ENCODE results near the gene RTP5. TPM values are rescaled to one million over a fixed set of nuclear protein-coding genes. Genes with fewer than 3 reads are reported as not detected.
A peak's percentile ranks its signal among the peaks of the same experiment; 100 is the strongest.

The RTP5 gene
- total RNA-seq, 1 donor from 2014 or later = not detected

DNA sequence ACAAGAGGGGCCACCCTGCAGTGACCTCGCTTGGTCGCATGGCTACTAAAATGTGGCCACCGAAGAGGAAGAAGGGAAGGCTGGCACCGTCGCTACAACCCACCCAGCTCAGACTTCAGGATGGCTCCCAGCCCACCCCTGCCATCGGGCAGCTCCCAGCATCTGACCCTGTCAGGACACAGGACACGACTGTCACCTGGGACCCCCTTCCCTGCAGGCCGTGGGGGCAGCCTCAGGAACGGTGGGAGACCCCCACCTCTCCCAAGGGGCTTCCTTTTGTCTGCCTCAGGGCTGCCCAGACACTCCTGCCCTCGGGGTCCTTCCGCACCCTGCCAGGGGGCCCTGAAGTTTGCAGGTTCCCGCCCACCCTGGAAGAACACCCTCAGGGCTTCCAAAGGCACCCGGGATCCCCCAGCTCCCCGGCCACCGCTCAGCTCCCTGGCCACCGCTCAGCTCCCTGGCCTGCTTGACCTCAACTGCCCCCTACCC lies 7.7 kb downstream of the RTP5 start:
- Histone ChIP-seq H3K4me1 (ENCODE audit: control insufficient read depth in 3 of 3, insufficient read depth in 3 of 3, low read length in 3 of 3) (peaks cover 5 to 12% (median 10%) of the 10 kb centered on the region in 3 donors), H3K9me3 (ENCODE audit: control insufficient read depth in 3 of 3, low read length in 3 of 3) (no peaks in the 10 kb centered on the region), H3K9ac (ENCODE audit: low read depth in 1 of 3, low read length in 3 of 3) (no peak overlapping the region), H3K4me3 (ENCODE audit: low read length in 3 of 3) (no peak overlapping the region), H3K27me3 (ENCODE audit: control insufficient read depth in 3 of 3, insufficient read depth in 3 of 3, low read length in 3 of 3) (peaks cover 0 to 2% (median 2%) of the 10 kb centered on the region in 3 donors), H3K27ac (ENCODE audit: low read depth, low read length) (no peak overlapping the region), H3K36me3 (ENCODE audit: control insufficient read depth in 3 of 3, insufficient read depth in 3 of 3, low read length in 3 of 3) (no peaks in the 10 kb centered on the region)

- no peak overlapping the region for H3K27ac ChIP-seq (ENCODE audit: low read depth, low read length)
- H3K36me3 ChIP-seq (ENCODE audit: control insufficient read depth in 3 of 3, insufficient read depth in 3 of 3, low read length in 3 of 3) = no peaks in the 10 kb centered on the region
- H3K27me3 ChIP-seq (ENCODE audit: control insufficient read depth in 3 of 3, insufficient read depth in 3 of 3, low read length in 3 of 3) = no peaks in the 10 kb centered on the region
- no peak overlapping the region for H3K4me3 ChIP-seq (ENCODE audit: low read length in 3 of 3)
- no peaks in the 10 kb centered on the region for H3K9me3 ChIP-seq (ENCODE audit: control insufficient read depth in 3 of 3, low read length in 3 of 3)
- peaks cover 8 to 18% (median 15%) of the 10 kb centered on the region in 3 donors for H3K4me1 ChIP-seq (ENCODE audit: control insufficient read depth in 3 of 3, insufficient read depth in 3 of 3, low read length in 3 of 3)
- H3K9ac ChIP-seq (ENCODE audit: low read depth in 1 of 3, low read length in 3 of 3) = no peak overlapping the region
Measured at GRCh38 chr2:241877989-241878970, 8.8 kb downstream of the RTP5 start.

DNA sequence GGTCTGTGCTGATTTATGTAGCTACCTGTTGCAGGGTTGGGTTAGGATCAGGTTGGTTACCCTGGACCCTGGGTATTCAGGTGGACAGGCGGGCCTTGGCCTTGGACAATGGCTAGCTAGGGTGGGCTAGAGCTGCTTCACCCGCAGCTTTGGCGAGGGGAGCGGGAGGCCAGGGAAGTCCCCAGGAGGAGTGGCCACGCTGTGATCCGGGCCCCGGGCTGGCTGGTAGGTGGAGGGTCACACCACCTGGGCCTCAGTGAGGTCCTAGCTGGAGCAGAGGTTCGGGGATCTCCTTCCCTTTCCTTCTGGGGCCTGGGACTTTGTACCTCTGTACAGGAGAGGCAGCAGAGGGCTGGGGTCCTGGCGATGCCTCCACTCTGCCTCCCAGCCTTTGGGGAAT lies 9.8 kb downstream of the RTP5 start:
- peaks cover 8 to 18% (median 15%) of the 10 kb centered on the region in 3 donors for H3K4me1 ChIP-seq (ENCODE audit: control insufficient read depth in 3 of 3, insufficient read depth in 3 of 3, low read length in 3 of 3)
- no peaks in the 10 kb centered on the region for H3K9me3 ChIP-seq (ENCODE audit: control insufficient read depth in 3 of 3, low read length in 3 of 3)
- H3K9ac ChIP-seq (ENCODE audit: low read depth in 1 of 3, low read length in 3 of 3) = no peak overlapping the region
- no peak overlapping the region for H3K27ac ChIP-seq (ENCODE audit: low read depth, low read length)
- H3K4me3 ChIP-seq (ENCODE audit: low read length in 3 of 3) = no peak overlapping the region
- no peaks in the 10 kb centered on the region for H3K36me3 ChIP-seq (ENCODE audit: control insufficient read depth in 3 of 3, insufficient read depth in 3 of 3, low read length in 3 of 3)
- H3K27me3 ChIP-seq (ENCODE audit: control insufficient read depth in 3 of 3, insufficient read depth in 3 of 3, low read length in 3 of 3) = no peaks in the 10 kb centered on the region

GRCh38 chr2:241880311-241881073 lies 11.0 kb downstream of the RTP5 start:
- Histone ChIP-seq H3K27me3 (ENCODE audit: control insufficient read depth in 3 of 3, insufficient read depth in 3 of 3, low read length in 3 of 3) (peaks cover 0 to 8% (median 6%) of the 10 kb centered on the region in 3 donors), H3K9me3 (ENCODE audit: control insufficient read depth in 3 of 3, low read length in 3 of 3) (no peaks in the 10 kb centered on the region), H3K36me3 (ENCODE audit: control insufficient read depth in 3 of 3, insufficient read depth in 3 of 3, low read length in 3 of 3) (no peaks in the 10 kb centered on the region), H3K27ac (ENCODE audit: low read depth, low read length) (no peak overlapping the region), H3K4me3 (ENCODE audit: low read length in 3 of 3) (peak overlapping the region in 2 of 3 donors; percentile 65 to 74), H3K4me1 (ENCODE audit: control insufficient read depth in 3 of 3, insufficient read depth in 3 of 3, low read length in 3 of 3) (peaks cover 8 to 18% (median 15%) of the 10 kb centered on the region in 3 donors), H3K9ac (ENCODE audit: low read depth in 1 of 3, low read length in 3 of 3) (no peak overlapping the region)

DNA sequence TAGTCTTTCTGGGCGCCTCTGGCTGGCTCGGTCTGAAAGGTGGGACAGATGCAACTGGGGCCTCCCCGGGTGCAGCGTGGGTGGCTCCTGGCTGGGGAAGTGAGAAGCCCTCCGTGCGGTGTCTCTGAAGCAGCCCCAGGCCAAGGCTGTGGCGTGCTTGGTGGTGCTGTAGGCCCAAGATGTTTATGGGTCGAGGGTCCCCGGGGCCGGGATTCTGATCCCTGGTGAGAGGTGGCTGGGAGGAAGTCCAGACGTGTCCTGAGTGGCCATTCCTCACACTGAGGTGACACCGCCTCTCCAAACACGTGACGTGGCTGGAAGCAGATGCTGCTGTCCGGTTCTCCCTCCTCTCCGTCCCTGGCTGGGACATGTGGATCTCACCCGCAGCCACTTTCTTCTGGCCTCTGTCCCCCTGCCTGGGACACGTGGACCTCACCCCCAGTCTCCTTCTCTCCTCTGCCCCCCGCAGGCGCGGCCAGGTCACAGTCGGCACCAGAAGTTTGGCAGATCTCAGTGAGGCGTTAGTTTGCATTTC lies 12.6 kb downstream of the RTP5 start:
- H3K9ac ChIP-seq (ENCODE audit: low read depth in 1 of 3, low read length in 3 of 3) = peak overlapping the region in 2 of 3 donors; percentile 32 to 68
- peaks cover 0 to 3% (median 0%) of the 10 kb centered on the region in 3 donors for H3K9me3 ChIP-seq (ENCODE audit: control insufficient read depth in 3 of 3, low read length in 3 of 3)
- H3K36me3 ChIP-seq (ENCODE audit: control insufficient read depth in 3 of 3, insufficient read depth in 3 of 3, low read length in 3 of 3) = no peaks in the 10 kb centered on the region
- peak overlapping the region; percentile 56 for H3K27ac ChIP-seq (ENCODE audit: low read depth, low read length)
- H3K27me3 ChIP-seq (ENCODE audit: control insufficient read depth in 3 of 3, insufficient read depth in 3 of 3, low read length in 3 of 3) = peaks cover 0 to 10% (median 6%) of the 10 kb centered on the region in 3 donors
- peak overlapping the region; percentile 55 to 70 (median 60) for H3K4me3 ChIP-seq (ENCODE audit: low read length in 3 of 3)
- peaks cover 8 to 18% (median 15%) of the 10 kb centered on the region in 3 donors for H3K4me1 ChIP-seq (ENCODE audit: control insufficient read depth in 3 of 3, insufficient read depth in 3 of 3, low read length in 3 of 3)

DNA sequence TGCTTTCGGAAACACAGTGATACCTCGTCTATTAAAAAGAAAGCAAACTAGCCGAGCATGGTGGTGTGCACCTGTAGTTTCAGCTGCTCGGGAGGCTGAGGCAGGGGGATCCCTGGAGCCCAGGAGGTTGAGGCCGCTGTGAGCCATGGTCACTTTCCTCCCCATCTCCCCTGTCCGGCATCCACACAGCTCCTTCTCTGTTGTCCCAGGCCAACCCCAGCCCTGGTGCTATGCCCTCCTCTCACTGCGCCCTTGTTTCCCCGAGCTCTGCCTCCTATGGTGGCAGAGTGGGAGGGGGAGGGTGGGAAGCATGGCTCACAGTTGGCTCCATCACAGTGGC lies 15.4 kb downstream of the RTP5 start:
- H3K9ac ChIP-seq (ENCODE audit: low read depth in 1 of 3, low read length in 3 of 3) = no peak overlapping the region
- H3K27ac ChIP-seq (ENCODE audit: low read depth, low read length) = no peak overlapping the region
- peaks cover 0 to 12% (median 6%) of the 10 kb centered on the region in 3 donors for H3K27me3 ChIP-seq (ENCODE audit: control insufficient read depth in 3 of 3, insufficient read depth in 3 of 3, low read length in 3 of 3)
- H3K9me3 ChIP-seq (ENCODE audit: control insufficient read depth in 3 of 3, low read length in 3 of 3) = peaks cover 0 to 3% (median 3%) of the 10 kb centered on the region in 3 donors
- H3K36me3 ChIP-seq (ENCODE audit: control insufficient read depth in 3 of 3, insufficient read depth in 3 of 3, low read length in 3 of 3) = no peaks in the 10 kb centered on the region
- H3K4me3 ChIP-seq (ENCODE audit: low read length in 3 of 3) = no peak overlapping the region
- H3K4me1 ChIP-seq (ENCODE audit: control insufficient read depth in 3 of 3, insufficient read depth in 3 of 3, low read length in 3 of 3) = peaks cover 8 to 18% (median 15%) of the 10 kb centered on the region in 3 donors

DNA sequence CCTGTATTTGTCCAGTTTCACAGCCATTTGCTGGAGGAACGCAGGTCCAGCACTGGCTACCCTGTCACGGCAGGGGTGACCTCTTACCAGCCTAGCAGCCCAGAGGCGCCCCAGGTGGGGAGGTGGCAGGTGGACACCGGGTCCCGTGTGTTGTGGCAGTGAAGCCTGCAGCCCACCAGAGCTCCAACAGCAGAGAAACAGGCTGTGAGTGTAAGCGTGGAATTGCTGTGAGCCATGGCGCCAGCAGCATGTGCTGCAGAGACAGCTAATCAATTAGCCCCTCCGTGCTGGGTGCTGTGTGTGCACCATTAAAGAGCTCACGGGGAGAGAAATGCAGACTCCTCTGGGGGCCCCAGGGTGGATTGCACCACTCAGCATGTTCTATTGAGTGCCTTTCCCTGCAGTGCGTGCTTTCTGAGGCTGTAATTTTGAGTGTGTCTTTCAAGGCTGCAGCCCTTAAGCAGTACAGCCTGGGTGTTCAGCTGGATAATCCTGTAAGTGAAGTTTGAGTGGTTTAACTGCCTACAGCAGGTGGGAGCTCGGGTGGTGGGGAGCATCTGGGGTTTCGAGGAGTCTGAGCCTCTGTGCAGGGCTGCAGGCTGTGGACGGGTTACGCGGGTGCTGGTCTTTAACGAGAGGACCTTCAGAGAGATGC lies 15.9 kb downstream of the RTP5 start:
- Histone ChIP-seq H3K27me3 (ENCODE audit: control insufficient read depth in 3 of 3, insufficient read depth in 3 of 3, low read length in 3 of 3) (peaks cover 0 to 13% (median 6%) of the 10 kb centered on the region in 3 donors), H3K36me3 (ENCODE audit: control insufficient read depth in 3 of 3, insufficient read depth in 3 of 3, low read length in 3 of 3) (no peaks in the 10 kb centered on the region), H3K9me3 (ENCODE audit: control insufficient read depth in 3 of 3, low read length in 3 of 3) (peaks cover 0 to 3% (median 3%) of the 10 kb centered on the region in 3 donors), H3K4me3 (ENCODE audit: low read length in 3 of 3) (no peak overlapping the region), H3K4me1 (ENCODE audit: control insufficient read depth in 3 of 3, insufficient read depth in 3 of 3, low read length in 3 of 3) (peaks cover 8 to 18% (median 15%) of the 10 kb centered on the region in 3 donors), H3K9ac (ENCODE audit: low read depth in 1 of 3, low read length in 3 of 3) (no peak overlapping the region), H3K27ac (ENCODE audit: low read depth, low read length) (no peak overlapping the region)

- peaks cover 0 to 18% (median 6%) of the 10 kb centered on the region in 3 donors for H3K27me3 ChIP-seq (ENCODE audit: control insufficient read depth in 3 of 3, insufficient read depth in 3 of 3, low read length in 3 of 3)
- H3K27ac ChIP-seq (ENCODE audit: low read depth, low read length) = no peak overlapping the region
- H3K4me1 ChIP-seq (ENCODE audit: control insufficient read depth in 3 of 3, insufficient read depth in 3 of 3, low read length in 3 of 3) = peaks cover 8 to 18% (median 15%) of the 10 kb centered on the region in 3 donors
- peaks cover 0 to 3% (median 3%) of the 10 kb centered on the region in 3 donors for H3K9me3 ChIP-seq (ENCODE audit: control insufficient read depth in 3 of 3, low read length in 3 of 3)
- no peaks in the 10 kb centered on the region for H3K36me3 ChIP-seq (ENCODE audit: control insufficient read depth in 3 of 3, insufficient read depth in 3 of 3, low read length in 3 of 3)
- H3K4me3 ChIP-seq (ENCODE audit: low read length in 3 of 3) = no peak overlapping the region
- no peak overlapping the region for H3K9ac ChIP-seq (ENCODE audit: low read depth in 1 of 3, low read length in 3 of 3)
Measured at GRCh38 chr2:241885946-241886643, 16.6 kb downstream of the RTP5 start.

Measured in skeletal muscle tissue (tissue), 4 donors.